GM19463 (cell line): ENCODE data around the gene COQ7.
A peak's percentile ranks its signal among the peaks of the same experiment; 100 is the strongest.

Source experiments
- ATAC-seq: cut with Tn5 transposase; IDR thresholded peaks from one replicate; pipeline ENCODE4 v1.9.1; 2021; ENCODE audit warnings: mild to moderate bottlenecking, moderate library complexity; ENCODE audit not compliant: unreplicated experiment

COQ7 gene

GRCh38 chr16:19110537-19111360 lies 43.3 kb downstream of the COQ7 start:
- no peak for ATAC-seq

- no peak for ATAC-seq
These were observed 44.6 kb downstream of the COQ7 start for GRCh38 chr16:19112099-19112407.

GRCh38 chr16:19113577-19114358 lies 46.4 kb downstream of the COQ7 start, which contains the start of gene ITPRIPL2:
ITPRIPL2 (plus strand) TSS chr16:19113964; CDS start chr16:19114462, 498 bp downstream.
- no peak for ATAC-seq

GRCh38 chr16:19114359-19115147 lies 47.1 kb downstream of the COQ7 start:
- no peak for ATAC-seq

GRCh38 chr16:19115148-19116021 lies 48.0 kb downstream of the COQ7 start:
- ATAC-seq, result no peak

- no peak for ATAC-seq
These were observed 49.5 kb downstream of the COQ7 start for GRCh38 chr16:19116711-19117449.

- no peak for ATAC-seq
These were observed 51.6 kb downstream of the COQ7 start for GRCh38 chr16:19118938-19119431.

- ATAC-seq, result no peak
These were observed 52.1 kb downstream of the COQ7 start for GRCh38 chr16:19119564-19119963.

- ATAC-seq, result no peak
These were observed 56.2 kb downstream of the COQ7 start for GRCh38 chr16:19123535-19124178.

GRCh38 chr16:19126300-19126699 lies 58.9 kb downstream of the COQ7 start:
- no peak for ATAC-seq

GRCh38 chr16:19127205-19127604 lies 59.8 kb downstream of the COQ7 start:
- peak; percentile 35 for ATAC-seq

GRCh38 chr16:19127674-19128131 lies 60.3 kb downstream of the COQ7 start:
- ATAC-seq, result peak; percentile 51

GRCh38 chr16:19128454-19129200 lies 61.2 kb downstream of the COQ7 start:
- ATAC-seq, result no peak
